MM.1S (cell line): ENCODE results near the gene ACER2.

Source experiments
- CTCF ChIP-seq: fragments of 300-600 bp; sonication (generic); IDR thresholded peaks from 2 replicates; pipeline ENCODE4 v1.5.1; 2016; ENCODE audit warnings: antibody characterized with exemption, low read length, mixed read lengths
- EZH2 ChIP-seq: fragments of 300-600 bp; sonication (generic); optimal IDR thresholded peaks from 2 replicates; pipeline ENCODE3; 2017; ENCODE audit warnings: low read depth, mild to moderate bottlenecking, antibody characterized with exemption, low read length, mixed read lengths

- TF ChIP-seq CTCF (no peak), EZH2 (no peak)
These were observed 21.5 kb downstream of the ACER2 start for GRCh38 chr9:19430201-19430760.
